Measurements from ENCODE around the gene CPZ. TPM values are rescaled to one million over a fixed set of nuclear protein-coding genes. Genes with fewer than 3 reads are reported as not detected.

The CPZ gene
- polyA plus RNA-seq, 1 donor (not counting 4 experiments of a cell fraction or from before 2014, with no cell fraction given), result not detected

GRCh38 chr4:8642651-8643321 lies 50.2 kb downstream of the CPZ start:
- no peak overlapping the region for H3K4me3 ChIP-seq (ENCODE audit: control insufficient read depth in 2 of 3, extremely low read depth in 1 of 3, insufficient read depth in 2 of 3, low read depth in 1 of 3, low read length in 3 of 3)
- TF ChIP-seq CTCF (optimal IDR thresholded peaks at IDR 0.05 in 1 of 3, IDR thresholded peaks at IDR 0.05 in 1 of 3, conservative IDR thresholded peaks at IDR 0.05 in 1 of 3; ENCODE audit: extremely low read depth in 1 of 3, insufficient read depth in 2 of 3, low read length in 3 of 3) (no peak), EZH2 (IDR thresholded peaks at IDR 0.05; ENCODE audit: low read length) (no peak)
- no peak for DNase-seq (ENCODE audit: low read depth, low spot score)
- FAIRE-seq, result no peak
- dilution Hi-C loops (cut with MboI; ENCODE audit: extremely low pct_ligation_motif_present, low sequenced_read_pairs), result no loop called here
- H3K27me3 ChIP-seq (ENCODE audit: control insufficient read depth, extremely low read depth, insufficient read depth, low read length), result no peaks in the 10 kb centered on the region
- H3K4me2 ChIP-seq (ENCODE audit: control insufficient read depth, extremely low read depth, insufficient read depth, low read depth, low read length), result no peak overlapping the region
- no peaks in the 10 kb centered on the region for H3K36me3 ChIP-seq (ENCODE audit: control insufficient read depth in 2 of 2, extremely low read depth in 1 of 2, insufficient read depth in 2 of 2, low read length in 2 of 2)
- H3K9ac ChIP-seq (ENCODE audit: control insufficient read depth, extremely low read depth, insufficient read depth, low read length), result no peak overlapping the region
- H4K20me1 ChIP-seq (ENCODE audit: control insufficient read depth, extremely low read depth, insufficient read depth, low read length), result no peaks in the 10 kb centered on the region
- H3K9me1 ChIP-seq (ENCODE audit: control insufficient read depth, extremely low read depth, insufficient read depth, low read length), result no peaks in the 10 kb centered on the region
- no peaks in the 10 kb centered on the region for H3K4me1 ChIP-seq (ENCODE audit: control insufficient read depth, extremely low read depth, insufficient read depth, low read length)
- H3K27ac ChIP-seq (ENCODE audit: control insufficient read depth, insufficient read depth, low read length), result no peak overlapping the region
- no peaks in the 10 kb centered on the region for H3K79me2 ChIP-seq (ENCODE audit: control insufficient read depth, insufficient read depth, low read length)
- H2AFZ ChIP-seq (ENCODE audit: control insufficient read depth, low read length), result no peak overlapping the region
- peaks cover 3% of the 10 kb centered on the region for H3K9me3 ChIP-seq (ENCODE audit: control insufficient read depth, low read depth, low read length)

GRCh38 chr4:8643441-8643840 lies 50.9 kb downstream of the CPZ start:
- no peak overlapping the region for H2AFZ ChIP-seq (ENCODE audit: control insufficient read depth, low read length)
- no peak overlapping the region for H3K4me2 ChIP-seq (ENCODE audit: control insufficient read depth, extremely low read depth, insufficient read depth, low read depth, low read length)
- no peak for DNase-seq (ENCODE audit: low read depth, low spot score)
- dilution Hi-C loops (cut with MboI; ENCODE audit: extremely low pct_ligation_motif_present, low sequenced_read_pairs), result no loop called here
- no peak overlapping the region for H3K9ac ChIP-seq (ENCODE audit: control insufficient read depth, extremely low read depth, insufficient read depth, low read length)
- TF ChIP-seq CTCF (optimal IDR thresholded peaks at IDR 0.05 in 1 of 3, IDR thresholded peaks at IDR 0.05 in 1 of 3, conservative IDR thresholded peaks at IDR 0.05 in 1 of 3; ENCODE audit: extremely low read depth in 1 of 3, insufficient read depth in 2 of 3, low read length in 3 of 3) (no peak), EZH2 (IDR thresholded peaks at IDR 0.05; ENCODE audit: low read length) (no peak)
- no peak overlapping the region for H3K27ac ChIP-seq (ENCODE audit: control insufficient read depth, insufficient read depth, low read length)
- H3K27me3 ChIP-seq (ENCODE audit: control insufficient read depth, extremely low read depth, insufficient read depth, low read length), result no peaks in the 10 kb centered on the region
- no peak for FAIRE-seq
- H3K4me1 ChIP-seq (ENCODE audit: control insufficient read depth, extremely low read depth, insufficient read depth, low read length), result no peaks in the 10 kb centered on the region
- peaks cover 3% of the 10 kb centered on the region for H3K9me3 ChIP-seq (ENCODE audit: control insufficient read depth, low read depth, low read length)
- no peaks in the 10 kb centered on the region for H4K20me1 ChIP-seq (ENCODE audit: control insufficient read depth, extremely low read depth, insufficient read depth, low read length)
- H3K36me3 ChIP-seq (ENCODE audit: control insufficient read depth in 2 of 2, extremely low read depth in 1 of 2, insufficient read depth in 2 of 2, low read length in 2 of 2), result no peaks in the 10 kb centered on the region
- no peak overlapping the region for H3K4me3 ChIP-seq (ENCODE audit: control insufficient read depth in 2 of 3, extremely low read depth in 1 of 3, insufficient read depth in 2 of 3, low read depth in 1 of 3, low read length in 3 of 3)
- H3K79me2 ChIP-seq (ENCODE audit: control insufficient read depth, insufficient read depth, low read length), result no peaks in the 10 kb centered on the region
- no peaks in the 10 kb centered on the region for H3K9me1 ChIP-seq (ENCODE audit: control insufficient read depth, extremely low read depth, insufficient read depth, low read length)
